ENCODE measurements around the gene C1QA. TPM values are rescaled to one million over a fixed set of nuclear protein-coding genes. Genes with fewer than 3 reads are reported as not detected.

The C1QA gene
- polyA plus RNA-seq, 1 experiment, result not detected

GRCh38 chr1:22618056-22618455 lies 18.4 kb upstream of the C1QA start:
- no peak for TF ChIP-seq CTCF (IDR thresholded peaks at IDR 0.05; ENCODE audit: low read depth, low read length)
- Histone ChIP-seq H3K9me3 (ENCODE audit: control insufficient read depth, insufficient read depth, low read length) (no peaks in the 10 kb centered on the region), H3K4me3 (ENCODE audit: low read depth, low read length) (no peak overlapping the region), H3K27ac (ENCODE audit: low read depth, low read length) (no peak overlapping the region), H3K27me3 (ENCODE audit: control insufficient read depth, insufficient read depth, low read length) (peaks cover 37% of the 10 kb centered on the region)
- DNase-seq (ENCODE audit: low read depth, low spot score), result no peak
- ChIA-PET POLR2A (no interaction called here), CTCF (no interaction called here)

- peaks cover 37% of the 10 kb centered on the region for H3K27me3 ChIP-seq (ENCODE audit: control insufficient read depth, insufficient read depth, low read length)
- no peak for TF ChIP-seq CTCF (IDR thresholded peaks at IDR 0.05; ENCODE audit: low read depth, low read length)
- ChIA-PET CTCF (no interaction called here), POLR2A (no interaction called here)
- H3K27ac ChIP-seq (ENCODE audit: low read depth, low read length), result no peak overlapping the region
- H3K4me3 ChIP-seq (ENCODE audit: low read depth, low read length), result no peak overlapping the region
- no peaks in the 10 kb centered on the region for H3K9me3 ChIP-seq (ENCODE audit: control insufficient read depth, insufficient read depth, low read length)
- DNase-seq (ENCODE audit: low read depth, low spot score), result no peak
These were observed 17.2 kb upstream of the C1QA start for GRCh38 chr1:22619252-22619651.

- ChIA-PET POLR2A (no interaction called here), CTCF (no interaction called here)
- Histone ChIP-seq H3K4me3 (ENCODE audit: low read depth, low read length) (no peak overlapping the region), H3K9me3 (ENCODE audit: control insufficient read depth, insufficient read depth, low read length) (no peaks in the 10 kb centered on the region), H3K27ac (ENCODE audit: low read depth, low read length) (no peak overlapping the region), H3K27me3 (ENCODE audit: control insufficient read depth, insufficient read depth, low read length) (peaks cover 37% of the 10 kb centered on the region)
- no peak for TF ChIP-seq CTCF (IDR thresholded peaks at IDR 0.05; ENCODE audit: low read depth, low read length)
- no peak for DNase-seq (ENCODE audit: low read depth, low spot score)
These were observed 16.6 kb upstream of the C1QA start for GRCh38 chr1:22619798-22620197.

GRCh38 chr1:22621761-22622160 lies 14.7 kb upstream of the C1QA start:
- Histone ChIP-seq H3K4me3 (ENCODE audit: low read depth, low read length) (no peak overlapping the region), H3K27me3 (ENCODE audit: control insufficient read depth, insufficient read depth, low read length) (peaks cover 42% of the 10 kb centered on the region), H3K27ac (ENCODE audit: low read depth, low read length) (no peak overlapping the region), H3K9me3 (ENCODE audit: control insufficient read depth, insufficient read depth, low read length) (no peaks in the 10 kb centered on the region)
- DNase-seq (ENCODE audit: low read depth, low spot score), result no peak
- TF ChIP-seq CTCF (IDR thresholded peaks at IDR 0.05; ENCODE audit: low read depth, low read length), result no peak
- CTCF ChIA-PET, result no interaction called here
- POLR2A ChIA-PET, result no interaction called here

GRCh38 chr1:22625262-22625925 lies 11.0 kb upstream of the C1QA start:
- H3K27me3 ChIP-seq (ENCODE audit: control insufficient read depth, insufficient read depth, low read length), result peaks cover 38% of the 10 kb centered on the region
- ChIA-PET CTCF (no interaction called here), POLR2A (no interaction called here)
- no peak overlapping the region for H3K4me3 ChIP-seq (ENCODE audit: low read depth, low read length)
- H3K27ac ChIP-seq (ENCODE audit: low read depth, low read length), result no peak overlapping the region
- H3K9me3 ChIP-seq (ENCODE audit: control insufficient read depth, insufficient read depth, low read length), result no peaks in the 10 kb centered on the region
- no peak for TF ChIP-seq CTCF (IDR thresholded peaks at IDR 0.05; ENCODE audit: low read depth, low read length)
- no peak for DNase-seq (ENCODE audit: low read depth, low spot score)
